Renal cortex interstitium (tissue), 11 donors: ENCODE measurements around the gene POMGNT1. TPM values are rescaled to one million over a fixed set of nuclear protein-coding genes. Genes with fewer than 3 reads are reported as not detected.

Experiments used
- DNase-seq, 11 donors: peaks; one replicate each; pipeline ENCODE4 v3.0.0-alpha.2; 2013; ENCODE audit warnings: low read depth in 9 of 11, low spot score in 4 of 11; ENCODE audit errors: extremely low read depth in 1 of 11
- polyA plus RNA-seq, 3 donors: library from polyadenylated mRNA; unstranded; fragments of 120-200 nt; gene quantifications; one replicate each; pipeline ENCODE4 v1.2.1, GENCODE V29; 2013; ENCODE audit not compliant: insufficient read length in 3 of 3

POMGNT1 gene
- polyA plus RNA-seq, 3 donors, result 71.1 to 92.8 (median 80.0) TPM

- no peak for DNase-seq
Measured at GRCh38 chr1:46221749-46222148, 23.5 kb upstream of the POMGNT1 start.

- no peak for DNase-seq
Measured at GRCh38 chr1:46220808-46221207, 22.6 kb upstream of the POMGNT1 start.

GRCh38 chr1:46219551-46220520 lies 21.6 kb upstream of the POMGNT1 start:
- DNase-seq, result no peak

GRCh38 chr1:46218443-46218842 lies 20.2 kb upstream of the POMGNT1 start:
- no peak for DNase-seq

- no peak for DNase-seq
Measured at GRCh38 chr1:46215504-46215903, 17.3 kb upstream of the POMGNT1 start.

- DNase-seq, result no peak
Measured at GRCh38 chr1:46211051-46211450, 12.8 kb upstream of the POMGNT1 start.

- no peak for DNase-seq
Measured at GRCh38 chr1:46210561-46210960, 12.3 kb upstream of the POMGNT1 start.

- no peak for DNase-seq
Measured at GRCh38 chr1:46206399-46206798, 8.2 kb upstream of the POMGNT1 start.

GRCh38 chr1:46205791-46206190 lies 7.6 kb upstream of the POMGNT1 start:
- no peak for DNase-seq

GRCh38 chr1:46205141-46205540 lies 6.9 kb upstream of the POMGNT1 start:
- DNase-seq, result no peak

GRCh38 chr1:46204406-46204742 lies 6.1 kb upstream of the POMGNT1 start:
- DNase-seq, result no peak

- DNase-seq, result no peak
Measured at GRCh38 chr1:46203738-46204405, 5.6 kb upstream of the POMGNT1 start.

- no peak for DNase-seq
Measured at GRCh38 chr1:46199233-46199749, 1.1 kb upstream of the POMGNT1 start.

- DNase-seq, result no peak
Measured at GRCh38 chr1:46197560-46197963, 672 bp downstream of the POMGNT1 start.

GRCh38 chr1:46196609-46197008 lies 1.6 kb downstream of the POMGNT1 start:
- DNase-seq, result no peak

GRCh38 chr1:46194641-46195193 lies 3.5 kb downstream of the POMGNT1 start:
- DNase-seq, result no peak

GRCh38 chr1:46193984-46194570 lies 4.2 kb downstream of the POMGNT1 start:
- DNase-seq, result no peak

GRCh38 chr1:46193285-46193684 lies 4.9 kb downstream of the POMGNT1 start:
- no peak for DNase-seq

GRCh38 chr1:46192171-46192570 lies 6.1 kb downstream of the POMGNT1 start:
- no peak for DNase-seq
